ENCODE results near the gene LAMC2. TPM values are rescaled to one million over a fixed set of nuclear protein-coding genes. Genes with fewer than 3 reads are reported as not detected.

The LAMC2 gene
- total RNA-seq, 4 donors from 2014 or later: 11.2 to 32.6 (median 14.9) TPM

- TF ChIP-seq POLR2AphosphoS5 (IDR thresholded peaks at IDR 0.05): no peak
- no peak for TF ChIP-seq EP300 (IDR thresholded peaks at IDR 0.05)
- TF ChIP-seq POLR2A (IDR thresholded peaks at IDR 0.05; ENCODE audit: low read depth): no peak
- no peak for TF ChIP-seq CTCF (IDR thresholded peaks at IDR 0.05)
- H3K27ac ChIP-seq (replicated peaks in 1 of 4): no peak overlapping the region
- intact Hi-C loops (cut with DNase I): no loop called here
- no peaks in the 10 kb centered on the region for H3K9me3 ChIP-seq
- H3K36me3 ChIP-seq: no peaks in the 10 kb centered on the region
- no peak overlapping the region for H3K4me3 ChIP-seq
- WGBS: 60% methylated on average over 2 of the region's 2 CpGs
- H3K27me3 ChIP-seq: no peaks in the 10 kb centered on the region
- no peak for DNase-seq (ENCODE audit: extremely low spot score)
- H3K4me1 ChIP-seq: no peaks in the 10 kb centered on the region
Observed at GRCh38 chr1:183155939-183156338, 30.1 kb upstream of the LAMC2 start.

- intact Hi-C loops (cut with DNase I): no loop called here
- Histone ChIP-seq H3K9me3 (no peaks in the 10 kb centered on the region), H3K4me3 (no peak overlapping the region), H3K27me3 (no peaks in the 10 kb centered on the region), H3K4me1 (peaks cover 0 to 8% (median 2%) of the 10 kb centered on the region in 4 donors), H3K36me3 (no peaks in the 10 kb centered on the region), H3K27ac (replicated peaks in 1 of 4) (no peak overlapping the region)
- DNase-seq (ENCODE audit: extremely low spot score): no peak
- 94% methylated on average over 9 of the region's 9 CpGs for WGBS
- TF ChIP-seq CTCF (IDR thresholded peaks at IDR 0.05) (no peak), POLR2A (IDR thresholded peaks at IDR 0.05; ENCODE audit: low read depth) (no peak), POLR2AphosphoS5 (IDR thresholded peaks at IDR 0.05) (no peak), EP300 (IDR thresholded peaks at IDR 0.05) (no peak)
Observed at GRCh38 chr1:183159960-183160359, 26.1 kb upstream of the LAMC2 start.

DNA sequence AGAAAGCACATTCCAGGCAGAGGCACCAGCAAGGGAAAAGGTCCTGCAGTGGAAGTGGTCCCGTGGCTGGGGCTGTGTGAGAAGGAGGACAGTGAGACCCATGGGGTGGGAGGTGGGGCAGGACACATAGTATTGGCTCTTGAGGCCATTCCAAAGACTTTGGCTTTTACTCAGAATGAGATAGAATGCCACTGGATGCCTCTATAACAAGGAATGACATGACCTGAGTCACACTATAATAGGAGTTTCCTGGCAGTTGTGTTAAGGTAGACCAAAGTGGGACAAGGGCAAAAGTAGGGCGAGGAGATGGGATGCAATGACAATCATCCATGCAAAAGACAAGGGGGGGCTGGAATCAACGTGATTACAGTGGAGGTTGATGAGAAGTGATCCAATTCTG is 24.7 kb upstream of the LAMC2 start:
- Histone ChIP-seq H3K27me3 (no peaks in the 10 kb centered on the region), H3K27ac (replicated peaks in 1 of 4) (no peak overlapping the region), H3K36me3 (no peaks in the 10 kb centered on the region), H3K9me3 (no peaks in the 10 kb centered on the region), H3K4me3 (no peak overlapping the region), H3K4me1 (peaks cover 0 to 8% (median 2%) of the 10 kb centered on the region in 4 donors)
- TF ChIP-seq POLR2AphosphoS5 (IDR thresholded peaks at IDR 0.05): no peak
- no peak for TF ChIP-seq CTCF (IDR thresholded peaks at IDR 0.05)
- no peak for TF ChIP-seq POLR2A (IDR thresholded peaks at IDR 0.05; ENCODE audit: low read depth)
- WGBS: 88% methylated on average over 3 of the region's 3 CpGs
- no peak for DNase-seq (ENCODE audit: extremely low spot score)
- intact Hi-C loops (cut with DNase I): no loop called here

DNA sequence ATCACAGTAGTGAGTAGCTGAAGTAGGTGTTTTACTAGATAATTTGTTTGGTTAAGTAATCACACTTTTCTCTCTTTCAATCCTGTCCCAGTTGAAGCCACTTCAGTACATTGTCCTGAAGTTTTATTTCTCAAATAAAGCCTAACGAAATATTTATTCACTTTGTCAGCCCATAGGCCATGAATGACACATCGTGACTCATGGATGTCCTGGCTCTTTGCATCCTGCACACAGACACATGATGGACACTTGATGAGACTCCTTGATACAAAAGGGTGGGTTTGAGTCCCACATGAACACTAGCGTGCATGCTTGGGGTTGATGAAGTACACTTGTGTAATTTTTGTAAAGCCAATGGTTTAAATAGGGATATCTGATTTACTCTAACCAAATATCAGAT is 22.7 kb upstream of the LAMC2 start:
- Histone ChIP-seq H3K4me1 (peaks cover 0 to 8% (median 2%) of the 10 kb centered on the region in 4 donors), H3K9me3 (no peaks in the 10 kb centered on the region), H3K27me3 (no peaks in the 10 kb centered on the region), H3K27ac (replicated peaks in 1 of 4) (no peak overlapping the region), H3K4me3 (no peak overlapping the region), H3K36me3 (no peaks in the 10 kb centered on the region)
- TF ChIP-seq POLR2A (IDR thresholded peaks at IDR 0.05; ENCODE audit: low read depth): no peak
- no peak for TF ChIP-seq POLR2AphosphoS5 (IDR thresholded peaks at IDR 0.05)
- TF ChIP-seq CTCF (IDR thresholded peaks at IDR 0.05): no peak
- no peak for TF ChIP-seq EP300 (IDR thresholded peaks at IDR 0.05)
- 95% methylated on average over 3 of the region's 3 CpGs for WGBS
- no peak for DNase-seq (ENCODE audit: extremely low spot score)
- intact Hi-C loops (cut with DNase I): no loop called here

DNA sequence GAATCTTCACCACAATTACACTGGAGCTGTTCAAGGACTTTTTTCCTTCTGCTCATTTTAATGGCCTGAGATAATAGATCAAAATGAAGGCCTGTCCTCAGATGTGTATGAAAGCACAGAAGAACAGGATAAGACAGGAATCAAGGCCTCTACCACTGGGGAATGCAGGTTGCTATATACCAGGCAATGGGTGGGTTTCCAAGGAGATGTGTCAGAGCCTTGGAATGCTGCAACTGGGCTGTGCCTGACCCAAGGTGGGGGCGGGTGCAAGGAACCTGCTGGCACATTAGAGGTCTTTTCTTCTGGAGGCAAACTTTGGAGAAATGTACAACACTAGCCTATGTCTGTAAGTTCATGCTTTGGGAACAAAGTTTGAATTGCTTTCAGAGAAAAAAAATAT is 21.7 kb upstream of the LAMC2 start:
- no peak for DNase-seq (ENCODE audit: extremely low spot score)
- no peak overlapping the region for H3K4me3 ChIP-seq
- H3K27me3 ChIP-seq: no peaks in the 10 kb centered on the region
- H3K4me1 ChIP-seq: peaks cover 0 to 8% (median 2%) of the 10 kb centered on the region in 4 donors
- TF ChIP-seq POLR2AphosphoS5 (IDR thresholded peaks at IDR 0.05): no peak
- TF ChIP-seq POLR2A (IDR thresholded peaks at IDR 0.05; ENCODE audit: low read depth): no peak
- TF ChIP-seq CTCF (IDR thresholded peaks at IDR 0.05): no peak
- no peak for TF ChIP-seq EP300 (IDR thresholded peaks at IDR 0.05)
- no peaks in the 10 kb centered on the region for H3K9me3 ChIP-seq
- H3K36me3 ChIP-seq: no peaks in the 10 kb centered on the region
- no peak overlapping the region for H3K27ac ChIP-seq (replicated peaks in 1 of 4)
- 57% methylated on average over 1 of the region's 1 CpG for WGBS
- intact Hi-C loops (cut with DNase I): no loop called here

Data from esophagus muscularis mucosa (tissue), 4 donors.